ENCODE data around the gene TACR2. TPM values are rescaled to one million over a fixed set of nuclear protein-coding genes. Genes with fewer than 3 reads are reported as not detected.
A peak's percentile ranks its signal among the peaks of the same experiment; 100 is the strongest.

TACR2 gene
- total RNA-seq, 1 experiment from 2014 or later, result 0.21 TPM

DNA sequence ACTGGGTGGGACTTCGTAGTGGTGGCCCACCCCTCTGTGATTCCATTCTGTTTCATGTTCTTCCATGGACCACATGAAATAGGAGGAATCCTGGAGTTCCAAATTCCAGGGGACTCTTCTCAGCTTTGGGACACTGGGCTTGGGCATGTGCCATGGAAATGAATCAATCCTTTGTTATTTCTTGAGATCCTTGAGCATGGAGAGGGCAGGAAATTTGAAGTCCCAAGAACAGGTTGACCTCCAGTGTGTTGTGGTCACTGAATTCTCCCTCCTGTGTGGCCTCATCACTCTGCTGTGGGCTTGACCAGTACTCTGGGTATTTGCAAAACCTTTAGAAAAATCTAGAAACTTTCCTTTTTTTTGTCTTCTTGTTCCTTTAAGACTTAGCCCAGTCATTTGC is 22.7 kb downstream of the TACR2 start:
- no peaks in the 10 kb centered on the region for H3K36me3 ChIP-seq (ENCODE audit: control insufficient read depth, insufficient read depth, low read length)
- ChIA-PET POLR2A (no interaction called here), CTCF (no interaction called here)
- intact Hi-C loops (cut with micrococcal nuclease; ENCODE audit: unreplicated experiment), result no loop called here
- no peaks in the 10 kb centered on the region for H3K27me3 ChIP-seq (ENCODE audit: control insufficient read depth, insufficient read depth, low read length)
- DNase-seq (ENCODE audit: low read depth, low spot score) (no peak), ATAC-seq (no peak)
- H3K4me1 ChIP-seq (ENCODE audit: control insufficient read depth, insufficient read depth, low read length), result no peaks in the 10 kb centered on the region
- no TSS peak for BruUV-seq (replicated peaks)
- no peak overlapping the region for H3K4me3 ChIP-seq (ENCODE audit: low read depth in 2 of 2, low read length in 2 of 2)
- H3K9me3 ChIP-seq (ENCODE audit: control insufficient read depth, insufficient read depth, low read depth, low read length), result no peaks in the 10 kb centered on the region
- TF ChIP-seq POLR2AphosphoS5 (IDR thresholded peaks at IDR 0.05; ENCODE audit: low read depth, low read length), result no peak
- TF ChIP-seq, protein P1, sequence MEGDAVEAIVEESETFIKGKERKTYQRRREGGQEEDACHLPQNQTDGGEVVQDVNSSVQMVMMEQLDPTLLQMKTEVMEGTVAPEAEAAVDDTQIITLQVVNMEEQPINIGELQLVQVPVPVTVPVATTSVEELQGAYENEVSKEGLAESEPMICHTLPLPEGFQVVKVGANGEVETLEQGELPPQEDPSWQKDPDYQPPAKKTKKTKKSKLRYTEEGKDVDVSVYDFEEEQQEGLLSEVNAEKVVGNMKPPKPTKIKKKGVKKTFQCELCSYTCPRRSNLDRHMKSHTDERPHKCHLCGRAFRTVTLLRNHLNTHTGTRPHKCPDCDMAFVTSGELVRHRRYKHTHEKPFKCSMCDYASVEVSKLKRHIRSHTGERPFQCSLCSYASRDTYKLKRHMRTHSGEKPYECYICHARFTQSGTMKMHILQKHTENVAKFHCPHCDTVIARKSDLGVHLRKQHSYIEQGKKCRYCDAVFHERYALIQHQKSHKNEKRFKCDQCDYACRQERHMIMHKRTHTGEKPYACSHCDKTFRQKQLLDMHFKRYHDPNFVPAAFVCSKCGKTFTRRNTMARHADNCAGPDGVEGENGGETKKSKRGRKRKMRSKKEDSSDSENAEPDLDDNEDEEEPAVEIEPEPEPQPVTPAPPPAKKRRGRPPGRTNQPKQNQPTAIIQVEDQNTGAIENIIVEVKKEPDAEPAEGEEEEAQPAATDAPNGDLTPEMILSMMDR (IDR thresholded peaks at IDR 0.05), result no peak
- TF ChIP-seq, protein P2, sequence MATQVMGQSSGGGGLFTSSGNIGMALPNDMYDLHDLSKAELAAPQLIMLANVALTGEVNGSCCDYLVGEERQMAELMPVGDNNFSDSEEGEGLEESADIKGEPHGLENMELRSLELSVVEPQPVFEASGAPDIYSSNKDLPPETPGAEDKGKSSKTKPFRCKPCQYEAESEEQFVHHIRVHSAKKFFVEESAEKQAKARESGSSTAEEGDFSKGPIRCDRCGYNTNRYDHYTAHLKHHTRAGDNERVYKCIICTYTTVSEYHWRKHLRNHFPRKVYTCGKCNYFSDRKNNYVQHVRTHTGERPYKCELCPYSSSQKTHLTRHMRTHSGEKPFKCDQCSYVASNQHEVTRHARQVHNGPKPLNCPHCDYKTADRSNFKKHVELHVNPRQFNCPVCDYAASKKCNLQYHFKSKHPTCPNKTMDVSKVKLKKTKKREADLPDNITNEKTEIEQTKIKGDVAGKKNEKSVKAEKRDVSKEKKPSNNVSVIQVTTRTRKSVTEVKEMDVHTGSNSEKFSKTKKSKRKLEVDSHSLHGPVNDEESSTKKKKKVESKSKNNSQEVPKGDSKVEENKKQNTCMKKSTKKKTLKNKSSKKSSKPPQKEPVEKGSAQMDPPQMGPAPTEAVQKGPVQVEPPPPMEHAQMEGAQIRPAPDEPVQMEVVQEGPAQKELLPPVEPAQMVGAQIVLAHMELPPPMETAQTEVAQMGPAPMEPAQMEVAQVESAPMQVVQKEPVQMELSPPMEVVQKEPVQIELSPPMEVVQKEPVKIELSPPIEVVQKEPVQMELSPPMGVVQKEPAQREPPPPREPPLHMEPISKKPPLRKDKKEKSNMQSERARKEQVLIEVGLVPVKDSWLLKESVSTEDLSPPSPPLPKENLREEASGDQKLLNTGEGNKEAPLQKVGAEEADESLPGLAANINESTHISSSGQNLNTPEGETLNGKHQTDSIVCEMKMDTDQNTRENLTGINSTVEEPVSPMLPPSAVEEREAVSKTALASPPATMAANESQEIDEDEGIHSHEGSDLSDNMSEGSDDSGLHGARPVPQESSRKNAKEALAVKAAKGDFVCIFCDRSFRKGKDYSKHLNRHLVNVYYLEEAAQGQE (IDR thresholded peaks at IDR 0.05; ENCODE audit: insufficient read depth in 1 of 2, low read depth in 2 of 2, low read length in 1 of 2), result no peak
- TF ChIP-seq TCF7L2 (IDR thresholded peaks at IDR 0.05; ENCODE audit: low read depth, low read length), result no peak
- TF ChIP-seq SIN3A (IDR thresholded peaks at IDR 0.05; ENCODE audit: borderline replicate concordance, insufficient read depth, low read depth, low read length), result no peak
- in situ Hi-C loops (cut with HindIII; ENCODE audit: low pct_unique_long_range_greater_than_20kb, low sequenced_read_pairs), result no loop called here
- H3K27ac ChIP-seq (ENCODE audit: low read length), result no peak overlapping the region

DNA sequence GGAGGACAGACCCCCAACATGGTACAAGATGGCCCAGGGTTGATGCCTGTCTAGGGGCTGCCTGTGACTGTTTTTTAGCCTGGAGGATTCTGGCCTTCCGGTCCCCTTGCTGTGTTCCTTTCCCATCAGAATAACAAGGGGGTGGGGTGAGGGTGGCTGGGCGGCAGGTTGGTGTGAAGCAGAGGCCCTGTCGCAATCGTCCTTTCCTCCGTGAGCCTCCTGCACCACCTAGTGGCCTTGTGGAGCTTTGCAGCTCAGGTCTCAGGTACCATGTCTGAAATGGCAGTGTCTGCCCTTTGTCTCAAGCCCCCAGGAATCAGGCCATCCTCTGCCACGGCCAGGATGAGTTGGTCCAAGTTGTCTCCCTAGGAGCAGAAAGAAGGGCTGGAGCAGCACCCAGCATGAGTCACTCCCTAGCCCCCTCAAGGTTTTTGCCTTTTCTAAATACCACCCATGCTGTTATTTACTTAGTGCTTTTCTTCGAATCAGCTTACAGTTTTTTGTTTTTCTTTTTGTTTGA is 24.2 kb downstream of the TACR2 start:
- in situ Hi-C loops (cut with HindIII; ENCODE audit: low pct_unique_long_range_greater_than_20kb, low sequenced_read_pairs), result no loop called here
- H3K4me3 ChIP-seq (ENCODE audit: low read depth in 2 of 2, low read length in 2 of 2), result no peak overlapping the region
- TF ChIP-seq, protein P1 (IDR thresholded peaks at IDR 0.05), result peak; percentile 99
- peak; percentile 43; the same call in 1 of the 2 replicates for TF ChIP-seq POLR2AphosphoS5 (IDR thresholded peaks at IDR 0.05; ENCODE audit: low read depth, low read length)
- TF ChIP-seq, protein P2 (IDR thresholded peaks at IDR 0.05; ENCODE audit: insufficient read depth in 1 of 2, low read depth in 2 of 2, low read length in 1 of 2), result no peak
- intact Hi-C loops (cut with micrococcal nuclease; ENCODE audit: unreplicated experiment), result loop anchor here (1.0 kb wide), 1 partner anchor 155 kb away; no protein-coding TSS in a partner anchor
- H3K36me3 ChIP-seq (ENCODE audit: control insufficient read depth, insufficient read depth, low read length), result no peaks in the 10 kb centered on the region
- peak; percentile 84 for DNase-seq (ENCODE audit: low read depth, low spot score)
- H3K9me3 ChIP-seq (ENCODE audit: control insufficient read depth, insufficient read depth, low read depth, low read length), result no peaks in the 10 kb centered on the region
- ChIA-PET POLR2A (no interaction called here), CTCF (interaction anchor here (0.6 to 0.9 kb wide), 4 partner anchors 25 to 154 kb away, joined by 3 to 5 read pairs (median 4); no protein-coding TSS in a partner anchor)
- BruUV-seq (replicated peaks), result no TSS peak
- peak; percentile 97 for ATAC-seq
- no peaks in the 10 kb centered on the region for H3K27me3 ChIP-seq (ENCODE audit: control insufficient read depth, insufficient read depth, low read length)
- H3K4me1 ChIP-seq (ENCODE audit: control insufficient read depth, insufficient read depth, low read length), result no peaks in the 10 kb centered on the region
- no peak overlapping the region for H3K27ac ChIP-seq (ENCODE audit: low read length)

Measured in Panc1 (cell line).